A549 treated with ZK216348 at 1 μM for 4 hours (cell line): Measurements from ENCODE around the gene PTPRO. TPM values are rescaled to one million over a fixed set of nuclear protein-coding genes. Genes with fewer than 3 reads are reported as not detected.

Experiments
- total RNA-seq: library from RNA; stranded (reverse); fragments of 200-300 nt; extraction: Qiagen RNA extraction; gene quantifications from 5 replicates; pipeline ENCODE4 v1.2.3, GENCODE V29; 2022; ENCODE audit warnings: low read depth

The PTPRO gene
- 0.21 TPM in 1 of 5 replicates, not detected in the others for total RNA-seq

GRCh38 chr12:15322164-15323061 is at the start of gene PTPRO:
PTPRO (plus strand) TSS chr12:15322508.

Other genes starting within 250 kb of the PTPRO start
- gene RERG, start 101.1 kb upstream of the PTPRO start, total RNA-seq: 0.17 to 0.44 TPM (median 0.26 TPM) in 5 replicates